H54 (cell line): Measurements from ENCODE around the gene CDCA8.

Experiments used
- DNase-seq: peaks from one replicate; pipeline ENCODE4 v3.0.0; 2011; ENCODE audit warnings: low spot score, mixed read lengths; ENCODE audit not compliant: insufficient read length
- FAIRE-seq: peaks from 3 replicates; lab custom pipeline; 2011; peaks lifted over from hg19 to GRCh38; lab: Jason Lieb, UNC
- POLR2A ChIP-seq: IDR thresholded peaks from 2 replicates; pipeline ENCODE4 v1.6.1; 2011; ENCODE audit warnings: low read depth, mild to moderate bottlenecking, low read length

Gene CDCA8

DNA sequence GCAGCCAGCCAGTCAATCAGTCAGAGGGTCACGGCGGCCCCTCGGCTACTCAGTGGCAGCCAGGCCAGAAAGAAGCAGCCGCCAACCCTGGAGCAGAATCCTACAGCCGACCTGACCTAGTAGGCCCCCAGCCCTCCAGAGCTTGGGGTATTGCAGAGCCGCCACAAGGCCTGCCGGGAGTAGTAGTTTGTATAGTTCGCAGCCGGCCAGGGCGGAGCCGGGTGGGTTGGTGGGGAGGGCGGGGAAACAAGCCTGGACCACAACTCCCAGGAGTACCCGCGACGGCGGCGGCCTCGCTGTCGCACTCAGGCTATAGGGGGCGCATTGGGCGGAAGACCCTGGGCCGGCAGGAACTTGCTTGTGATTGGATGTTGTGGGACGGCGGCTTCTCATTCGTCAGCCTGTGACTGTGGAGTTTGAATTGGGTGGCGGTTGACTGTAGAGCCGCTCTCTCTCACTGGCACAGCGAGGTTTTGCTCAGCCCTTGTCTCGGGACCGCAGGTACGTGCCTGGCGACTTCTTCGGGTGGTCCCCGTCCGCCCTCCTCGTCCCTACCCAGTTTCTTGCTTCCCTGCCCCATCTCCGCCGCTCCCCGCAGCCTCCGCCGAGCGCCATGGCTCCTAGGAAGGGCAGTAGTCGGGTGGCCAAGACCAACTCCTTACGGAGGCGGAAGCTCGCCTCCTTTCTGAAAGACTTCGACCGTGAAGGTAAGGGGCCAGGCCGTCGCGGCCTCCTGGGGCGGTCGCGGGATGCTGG lies at the start of gene CDCA8:
TSS of gene CDCA8 (plus strand) at position 439 of the 756 bp plus-strand sequence. CDS start at position 614, 175 bp downstream.
- FAIRE-seq (peak; percentile 76), DNase-seq (peak; percentile 98)
- TF ChIP-seq POLR2A: peak; percentile 79

DNA sequence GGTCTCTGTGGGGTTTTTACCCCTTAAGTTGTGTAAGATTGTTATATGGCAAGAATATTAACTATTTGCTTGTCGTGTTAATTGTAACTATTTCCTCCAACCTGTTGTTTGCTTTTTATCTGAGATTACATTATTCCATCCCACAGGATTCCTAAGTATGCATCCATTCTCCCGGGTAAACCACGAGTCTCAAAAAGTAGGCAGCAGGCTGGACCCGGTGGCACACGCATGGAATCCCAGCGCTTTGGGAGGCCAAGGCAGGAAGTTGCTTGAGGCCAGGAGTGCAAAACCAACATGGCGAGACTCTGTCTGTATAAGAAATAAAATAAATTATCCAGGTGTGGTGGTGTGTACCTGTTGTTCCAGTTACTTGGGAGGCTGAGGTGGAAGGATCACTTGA lies 45.0 kb upstream of the CDCA8 start:
- DNase-seq: no peak
- no peak for TF ChIP-seq POLR2A
- FAIRE-seq: no peak

- FAIRE-seq: no peak
These were observed 42.1 kb upstream of the CDCA8 start for GRCh38 chr1:37650173-37650572.

GRCh38 chr1:37650721-37651120 lies 41.6 kb upstream of the CDCA8 start:
- DNase-seq (no peak), FAIRE-seq (no peak)
- TF ChIP-seq POLR2A: no peak

More at GRCh38 chr1:37650173-37650572, 42.1 kb upstream of the CDCA8 start:
- DNase-seq: no peak
- TF ChIP-seq POLR2A: no peak

DNA sequence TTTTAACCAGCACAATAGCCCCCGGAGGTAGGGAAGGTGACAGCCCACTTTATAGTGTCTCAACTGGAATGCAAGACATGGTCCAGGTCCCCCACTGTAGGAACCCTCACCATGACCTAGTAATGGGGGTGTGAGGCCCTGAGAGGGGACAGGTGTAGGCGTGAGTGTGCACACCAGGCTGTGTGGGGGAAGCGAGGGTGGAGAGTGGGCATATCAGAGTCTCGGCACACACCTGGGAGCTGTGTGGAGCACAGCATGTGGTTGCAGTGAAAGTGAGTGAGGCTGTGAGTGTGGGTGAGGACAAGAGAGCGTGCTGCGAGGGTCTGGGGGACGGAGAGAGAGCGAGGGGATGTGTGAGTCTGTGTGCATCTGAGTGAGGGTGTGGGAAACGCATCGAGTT lies 40.5 kb upstream of the CDCA8 start:
- TF ChIP-seq POLR2A: no peak
- FAIRE-seq: no peak
- no peak for DNase-seq

GRCh38 chr1:37652976-37653375 lies 39.3 kb upstream of the CDCA8 start:
- no peak for DNase-seq
- no peak for FAIRE-seq
- no peak for TF ChIP-seq POLR2A

GRCh38 chr1:37653906-37654305 lies 38.4 kb upstream of the CDCA8 start:
- no peak for FAIRE-seq
- no peak for TF ChIP-seq POLR2A
- DNase-seq: no peak

DNA sequence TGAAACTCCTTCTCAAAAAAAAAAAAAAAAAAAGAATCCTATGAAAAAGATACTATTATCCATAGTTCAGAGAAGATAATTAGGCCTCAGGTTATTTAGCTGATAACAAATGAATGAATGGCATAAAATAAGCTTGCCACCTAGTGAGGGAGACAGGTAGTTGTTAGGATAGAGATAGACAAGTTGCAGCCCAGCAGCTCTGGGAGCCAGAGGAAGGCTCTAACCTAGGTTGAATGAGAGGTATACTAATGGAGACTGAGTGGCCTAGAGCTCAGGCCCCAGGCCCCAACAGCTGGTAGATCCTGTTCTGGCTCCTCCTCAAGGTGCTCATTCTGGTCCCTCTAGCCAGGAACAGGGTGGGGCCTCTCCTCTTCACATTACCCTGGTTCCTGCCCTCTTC lies 37.0 kb upstream of the CDCA8 start:
- no peak for FAIRE-seq
- TF ChIP-seq POLR2A: no peak
- no peak for DNase-seq

DNA sequence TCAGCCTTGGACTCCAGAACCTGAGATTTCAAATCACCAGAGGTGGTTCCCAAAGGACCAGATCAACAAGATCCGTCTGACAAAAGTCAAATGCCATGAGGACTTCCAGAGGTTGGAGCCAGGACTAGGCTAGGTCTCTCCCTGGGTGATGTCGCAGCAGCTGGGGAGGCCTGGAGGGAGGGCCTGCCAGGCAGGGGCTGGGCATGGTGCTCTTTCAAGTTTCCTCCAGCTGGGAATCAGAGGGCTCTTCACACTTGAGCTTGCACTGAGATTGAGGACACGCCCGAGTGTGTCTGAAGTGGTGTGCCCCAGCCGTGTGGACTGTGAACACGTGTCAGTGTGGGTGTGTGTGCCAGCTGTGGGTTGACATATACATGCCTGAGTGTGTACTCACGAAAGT lies 36.3 kb upstream of the CDCA8 start:
- no peak for TF ChIP-seq POLR2A
- no peak for FAIRE-seq
- DNase-seq: no peak

- no peak for TF ChIP-seq POLR2A
- no peak for FAIRE-seq
- no peak for DNase-seq
These were observed 35.4 kb upstream of the CDCA8 start for GRCh38 chr1:37656881-37657280.

DNA sequence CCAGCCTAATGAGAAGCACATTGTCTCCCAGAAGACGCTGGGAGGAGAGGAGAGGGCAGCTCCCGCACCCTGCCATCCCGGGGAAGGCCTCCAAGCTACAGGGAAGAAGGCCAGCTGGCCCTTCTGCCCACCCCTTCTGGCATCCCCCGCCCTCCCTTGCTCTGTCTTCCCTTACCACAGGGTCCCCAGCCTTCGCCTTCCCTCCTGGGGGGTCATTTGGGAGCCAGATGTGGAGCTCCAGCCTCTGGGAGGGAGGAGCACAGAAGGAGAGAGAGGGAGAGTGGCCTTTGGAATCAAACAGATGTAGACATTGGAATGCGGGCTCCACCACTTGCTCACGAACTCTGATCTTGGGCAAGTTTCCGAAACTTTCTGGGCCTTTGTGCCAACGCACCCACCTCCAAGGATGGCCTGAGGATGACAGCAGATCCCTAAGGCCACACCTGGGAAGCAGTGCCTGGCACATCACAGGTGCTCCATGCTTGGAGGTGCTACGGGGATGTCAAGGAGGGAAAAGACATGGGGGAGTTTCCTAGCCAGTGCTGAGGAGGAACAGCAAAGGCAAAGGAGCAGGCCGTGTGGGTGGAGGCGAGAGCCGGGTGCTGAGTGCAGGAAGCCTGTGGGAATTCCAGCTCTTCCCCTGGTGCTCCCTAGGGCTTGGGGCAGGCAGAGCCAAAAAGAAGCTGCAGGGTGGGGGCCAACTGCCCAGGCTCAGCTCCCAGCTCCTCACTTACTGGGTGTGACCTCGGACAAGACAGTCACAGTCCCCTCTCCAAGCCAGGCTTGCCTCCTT lies 34.5 kb upstream of the CDCA8 start:
- TF ChIP-seq POLR2A: no peak
- FAIRE-seq: no peak
- no peak for DNase-seq

GRCh38 chr1:37658486-37658885 lies 33.8 kb upstream of the CDCA8 start:
- DNase-seq (no peak), FAIRE-seq (no peak)
- no peak for TF ChIP-seq POLR2A

DNA sequence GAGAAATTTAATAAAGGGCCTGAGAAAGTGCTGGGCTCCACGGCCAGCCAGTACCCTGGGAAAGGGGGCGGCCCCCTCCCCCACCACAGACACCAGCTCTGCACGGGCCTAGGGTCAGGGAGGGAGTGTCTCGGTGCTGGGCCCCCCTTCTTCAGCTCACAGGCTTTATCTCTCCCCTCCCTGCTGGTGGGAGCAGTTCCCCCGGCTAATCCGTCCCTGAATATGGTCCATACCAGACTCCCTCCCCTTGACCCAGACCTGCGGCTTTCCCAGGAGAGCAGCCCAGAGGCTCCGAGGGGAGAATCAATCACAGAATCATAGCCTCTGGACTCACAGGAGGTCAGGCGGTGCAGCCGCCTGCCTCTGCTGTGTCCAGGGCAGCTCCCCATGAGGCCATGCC lies 31.7 kb upstream of the CDCA8 start:
- no peak for TF ChIP-seq POLR2A
- FAIRE-seq (no peak), DNase-seq (no peak)

- no peak for TF ChIP-seq POLR2A
- no peak for FAIRE-seq
- DNase-seq: no peak
These were observed 30.9 kb upstream of the CDCA8 start for GRCh38 chr1:37661401-37661800.
